ENCODE measurements around the gene CAD.

DNA sequence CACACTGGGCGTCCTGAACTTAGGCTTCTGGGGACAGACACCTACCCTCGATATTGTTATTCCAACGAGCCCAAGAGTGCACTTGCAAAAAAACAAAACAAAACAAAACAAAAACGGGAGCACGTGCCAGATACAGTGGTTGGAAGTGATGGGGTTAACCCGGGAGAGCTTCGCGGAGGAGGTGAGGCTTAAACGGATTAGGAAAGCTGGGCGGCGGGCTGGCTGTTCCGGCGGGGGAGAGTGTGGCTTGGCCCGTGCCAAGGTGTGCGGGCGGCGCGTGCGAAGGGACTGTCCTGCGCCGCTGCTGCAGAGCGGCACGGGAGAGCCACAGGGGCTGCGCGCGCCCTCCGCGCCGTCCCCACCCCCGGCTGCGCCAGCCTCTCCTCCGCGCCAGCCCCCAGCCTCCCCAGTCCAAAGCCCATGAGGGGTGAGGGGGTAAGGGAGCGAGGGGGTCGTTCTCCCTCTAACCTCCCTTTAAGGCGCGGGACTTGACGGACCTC is 47.1 kb downstream of the CAD start:
- TF ChIP-seq, protein P1, sequence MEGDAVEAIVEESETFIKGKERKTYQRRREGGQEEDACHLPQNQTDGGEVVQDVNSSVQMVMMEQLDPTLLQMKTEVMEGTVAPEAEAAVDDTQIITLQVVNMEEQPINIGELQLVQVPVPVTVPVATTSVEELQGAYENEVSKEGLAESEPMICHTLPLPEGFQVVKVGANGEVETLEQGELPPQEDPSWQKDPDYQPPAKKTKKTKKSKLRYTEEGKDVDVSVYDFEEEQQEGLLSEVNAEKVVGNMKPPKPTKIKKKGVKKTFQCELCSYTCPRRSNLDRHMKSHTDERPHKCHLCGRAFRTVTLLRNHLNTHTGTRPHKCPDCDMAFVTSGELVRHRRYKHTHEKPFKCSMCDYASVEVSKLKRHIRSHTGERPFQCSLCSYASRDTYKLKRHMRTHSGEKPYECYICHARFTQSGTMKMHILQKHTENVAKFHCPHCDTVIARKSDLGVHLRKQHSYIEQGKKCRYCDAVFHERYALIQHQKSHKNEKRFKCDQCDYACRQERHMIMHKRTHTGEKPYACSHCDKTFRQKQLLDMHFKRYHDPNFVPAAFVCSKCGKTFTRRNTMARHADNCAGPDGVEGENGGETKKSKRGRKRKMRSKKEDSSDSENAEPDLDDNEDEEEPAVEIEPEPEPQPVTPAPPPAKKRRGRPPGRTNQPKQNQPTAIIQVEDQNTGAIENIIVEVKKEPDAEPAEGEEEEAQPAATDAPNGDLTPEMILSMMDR (conservative IDR thresholded peaks at IDR 0.05; ENCODE audit: low read length): no peak
- TF ChIP-seq EZH2phosphoT487 (IDR thresholded peaks at IDR 0.05; ENCODE audit: borderline replicate concordance, low read depth, low read length): no peak

All from OCI-LY7 (cell line).